Testis (tissue), 3 donors: ENCODE data around the gene MET. TPM values are rescaled to one million over a fixed set of nuclear protein-coding genes. Genes with fewer than 3 reads are reported as not detected.
"Not testable (repeated sequence)": the region's sequence is repeated elsewhere in the genome, so short reads cannot be mapped to it uniquely, and the experiment has no call there.

Experiments used
- DNase-seq: peaks from one replicate; pipeline ENCODE4 v3.0.0-alpha.2; 2019
- H3K27ac ChIP-seq, 2 donors: fragments of 200-600 bp; sonication (generic); one replicate each; pipeline ENCODE4 v1.5.1; 2019
- H3K27me3 ChIP-seq: fragments of 200-600 bp; sonication (generic); one replicate; pipeline ENCODE4 v1.5.1; 2019
- H3K36me3 ChIP-seq: fragments of 200-600 bp; sonication (generic); one replicate; pipeline ENCODE4 v1.5.1; 2017; ENCODE audit warnings: low read depth; ENCODE audit errors: missing control alignments
- H3K4me1 ChIP-seq: fragments of 200-600 bp; sonication (generic); one replicate; pipeline ENCODE4 v1.5.1; 2019
- H3K4me3 ChIP-seq, 2 donors: fragments of 200-600 bp; sonication (generic); one replicate each; pipeline ENCODE4 v1.5.1; 2017 to 2019
- H3K9me3 ChIP-seq: fragments of 200-600 bp; sonication (generic); one replicate; pipeline ENCODE4 v1.5.1; 2017
- POLR2A ChIP-seq: fragments of 450-650 bp; IDR thresholded peaks from one replicate; pipeline ENCODE4 v1.6.1; 2017; ENCODE audit warnings: antibody characterized with exemption, mild to moderate bottlenecking, moderate library complexity
- WGBS, 2 donors: methylation state at CpG; one replicate each; pipeline ENCODE4 v1.1.5; 2018; 5-methylcytosine and 5-hydroxymethylcytosine counted together
- intact Hi-C: fragments of 100-400 bp; cut with DNase I; formaldehyde crosslinking; loops from one replicate; pipeline ENCODE4 v1.15.1; 2023; ENCODE audit warnings: low total_unique reads
- polyA plus RNA-seq: library from polyadenylated mRNA; stranded (reverse); fragments of 350-450 nt; fragmentation: Illumina TruSeq; extraction: RNeasy Lipid Tissue Mini Kit (QIAGEN cat#74804); gene quantifications from one replicate; pipeline ENCODE4 v1.2.3, GENCODE V29; 2014; ENCODE audit warnings: low read depth, low replicate concordance; ENCODE audit not compliant: insufficient read depth
- total RNA-seq, 2 donors: library from RNA; depleted of rRNA; stranded (reverse); fragments of >200 nt; gene quantifications; one replicate each; pipeline ENCODE4 v1.2.3, GENCODE V29; 2016
- TF ChIP-seq, protein P1 (sequence below), 3 experiments: fragments of 450-650 bp in 2 of 3; fragments of 200-600 bp in 1 of 3; sonication (generic) in 1 of 3; IDR thresholded peaks; one replicate each; pipeline ENCODE4 v1.5.1; 2016 to 2019; ENCODE audit warnings: antibody characterized with exemption in 3 of 3, mild to moderate bottlenecking in 2 of 3, moderate library complexity in 1 of 3

MET gene
- total and polyA plus RNA-seq, 3 donors from 2014 or later, result 2.0 to 3.9 (median 3.2) TPM

DNA sequence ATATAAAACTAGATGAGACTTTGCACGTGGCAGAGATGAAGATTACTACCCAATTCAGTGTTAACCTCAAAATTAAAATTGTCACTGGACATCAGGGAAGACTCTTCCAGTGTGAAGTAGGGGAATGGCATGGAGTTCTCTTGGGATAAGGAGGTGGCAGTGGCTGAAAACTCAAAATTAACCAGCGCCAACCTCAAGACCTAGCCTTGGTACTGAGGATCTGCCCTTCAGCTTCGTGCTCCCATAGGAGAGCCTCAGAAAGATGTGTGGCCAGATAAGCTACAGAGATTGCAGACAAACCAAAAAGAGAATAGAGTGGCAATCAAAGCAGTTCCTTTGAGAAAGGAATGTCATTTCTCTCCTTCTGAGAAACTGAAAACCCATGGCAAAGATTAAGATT is 143.0 kb downstream of the MET start:
- Histone ChIP-seq H3K27me3 (no peaks in the 10 kb centered on the region), H3K36me3 (no peaks in the 10 kb centered on the region), H3K4me1 (no peaks in the 10 kb centered on the region), H3K4me3 (no peak overlapping the region), H3K9me3 (no peaks in the 10 kb centered on the region), H3K27ac (no peak overlapping the region)
- WGBS, 2 donors, result 79 to 80% methylated on average over 3 of the region's 3 CpGs
- TF ChIP-seq, protein P1, sequence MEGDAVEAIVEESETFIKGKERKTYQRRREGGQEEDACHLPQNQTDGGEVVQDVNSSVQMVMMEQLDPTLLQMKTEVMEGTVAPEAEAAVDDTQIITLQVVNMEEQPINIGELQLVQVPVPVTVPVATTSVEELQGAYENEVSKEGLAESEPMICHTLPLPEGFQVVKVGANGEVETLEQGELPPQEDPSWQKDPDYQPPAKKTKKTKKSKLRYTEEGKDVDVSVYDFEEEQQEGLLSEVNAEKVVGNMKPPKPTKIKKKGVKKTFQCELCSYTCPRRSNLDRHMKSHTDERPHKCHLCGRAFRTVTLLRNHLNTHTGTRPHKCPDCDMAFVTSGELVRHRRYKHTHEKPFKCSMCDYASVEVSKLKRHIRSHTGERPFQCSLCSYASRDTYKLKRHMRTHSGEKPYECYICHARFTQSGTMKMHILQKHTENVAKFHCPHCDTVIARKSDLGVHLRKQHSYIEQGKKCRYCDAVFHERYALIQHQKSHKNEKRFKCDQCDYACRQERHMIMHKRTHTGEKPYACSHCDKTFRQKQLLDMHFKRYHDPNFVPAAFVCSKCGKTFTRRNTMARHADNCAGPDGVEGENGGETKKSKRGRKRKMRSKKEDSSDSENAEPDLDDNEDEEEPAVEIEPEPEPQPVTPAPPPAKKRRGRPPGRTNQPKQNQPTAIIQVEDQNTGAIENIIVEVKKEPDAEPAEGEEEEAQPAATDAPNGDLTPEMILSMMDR (IDR thresholded peaks at IDR 0.05), result no peak
- TF ChIP-seq POLR2A, result no peak
- intact Hi-C loops, result no loop called here
- no peak for DNase-seq

DNA sequence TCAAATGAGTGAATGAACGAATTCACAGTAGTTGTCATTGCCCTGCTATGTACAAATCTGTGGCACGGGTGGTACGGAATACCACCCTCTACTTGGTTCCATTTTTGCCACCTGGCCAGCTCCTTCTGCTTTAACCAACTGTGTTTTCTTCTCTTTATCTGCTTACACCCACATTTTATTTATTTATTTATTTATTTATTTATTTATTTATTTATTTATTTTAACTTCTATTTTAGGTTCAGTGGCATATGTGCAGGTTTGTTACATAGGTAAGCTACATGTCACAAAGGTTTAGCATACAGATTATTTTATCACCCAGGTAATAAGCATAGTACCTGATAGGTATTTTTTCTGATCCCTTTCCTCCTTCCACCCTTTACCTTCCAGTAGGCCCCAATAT is 148.2 kb downstream of the MET start:
- H3K9me3 ChIP-seq, result no peaks in the 10 kb centered on the region
- TF ChIP-seq, protein P1 (IDR thresholded peaks at IDR 0.05), result no peak
- no peak for TF ChIP-seq POLR2A
- H3K4me3 ChIP-seq, result no peak overlapping the region
- H3K27me3 ChIP-seq, result no peaks in the 10 kb centered on the region
- H3K36me3 ChIP-seq, result no peaks in the 10 kb centered on the region
- DNase-seq, result no peak
- WGBS, 2 donors, result 94 to 100% methylated on average over 3 of the region's 3 CpGs
- intact Hi-C loops, result no loop called here
- H3K27ac ChIP-seq, result no peak overlapping the region
- H3K4me1 ChIP-seq, result no peaks in the 10 kb centered on the region

DNA sequence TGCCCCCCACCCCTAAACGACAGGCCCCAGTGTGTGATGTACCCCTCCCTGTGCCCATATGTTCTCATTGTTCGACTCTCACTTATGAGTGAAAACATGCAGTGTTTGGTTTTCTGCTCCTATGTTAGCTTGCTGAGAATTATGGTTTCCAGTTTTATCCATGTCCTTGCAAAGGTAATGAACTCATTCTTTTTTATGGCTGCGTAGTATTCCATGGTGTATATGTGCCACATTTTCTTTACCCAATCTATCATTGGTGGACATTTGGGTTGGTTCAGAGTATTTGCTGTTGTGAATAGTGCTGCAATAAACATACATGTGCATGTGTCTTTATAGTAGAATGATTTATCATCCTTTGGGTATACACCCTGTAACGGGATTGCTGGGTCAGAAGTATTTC is 149.7 kb downstream of the MET start:
- intact Hi-C loops, H3K36me3 ChIP-seq, DNase-seq, H3K4me1 ChIP-seq, H3K27me3 ChIP-seq, H3K4me3 ChIP-seq, H3K9me3 ChIP-seq, H3K27ac ChIP-seq: not testable (repeated sequence)
- 91 to 95% methylated on average over 4 of the region's 4 CpGs for WGBS, 2 donors

DNA sequence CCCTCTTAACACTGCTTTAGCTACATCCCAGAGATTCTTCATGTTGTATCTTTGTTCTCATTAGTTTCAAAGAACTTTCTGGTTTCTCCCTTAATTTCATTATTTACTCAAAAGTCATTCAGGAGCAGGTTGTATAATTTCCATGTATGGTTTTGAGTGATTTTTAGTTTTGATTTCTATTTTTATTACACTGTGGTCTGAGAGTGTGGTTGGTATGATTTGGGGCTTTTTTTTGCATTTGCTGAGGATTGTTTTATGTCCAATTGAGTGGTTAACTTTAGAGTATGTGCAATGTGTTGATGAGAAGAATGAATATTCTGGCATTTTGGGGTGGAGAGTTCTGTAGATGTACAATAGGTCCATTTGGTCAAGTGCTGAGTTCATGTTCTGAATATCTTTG is 152.5 kb downstream of the MET start:
- no peaks in the 10 kb centered on the region for H3K9me3 ChIP-seq
- H3K4me1 ChIP-seq, result no peaks in the 10 kb centered on the region
- no peak overlapping the region for H3K27ac ChIP-seq
- H3K36me3 ChIP-seq, result no peaks in the 10 kb centered on the region
- intact Hi-C loops, result no loop called here
- DNase-seq, result no peak
- TF ChIP-seq POLR2A, result no peak
- TF ChIP-seq, protein P1 (IDR thresholded peaks at IDR 0.05), result no peak
- no peaks in the 10 kb centered on the region for H3K27me3 ChIP-seq
- no peak overlapping the region for H3K4me3 ChIP-seq

DNA sequence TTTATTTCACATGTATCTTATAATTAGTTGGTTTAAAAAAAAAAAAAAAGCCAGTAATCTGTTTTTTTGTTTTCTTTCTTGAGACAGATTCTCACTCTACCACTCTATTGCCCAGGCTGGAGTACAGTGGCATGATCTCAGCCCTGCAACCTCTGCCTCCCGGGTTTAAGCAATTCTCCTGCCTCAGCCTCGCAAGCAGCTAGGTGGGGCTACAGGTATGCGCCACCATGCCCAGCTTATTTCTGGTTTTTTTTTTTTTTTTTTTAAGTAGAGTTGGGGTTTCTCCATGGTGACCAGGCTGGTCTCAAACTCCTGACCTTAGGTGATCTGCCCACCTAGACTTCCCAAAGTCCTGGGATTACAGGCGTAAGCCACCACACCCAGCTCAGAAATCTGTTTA is 156.3 kb downstream of the MET start:
- H3K27me3 ChIP-seq, result no peaks in the 10 kb centered on the region
- no peak overlapping the region for H3K4me3 ChIP-seq
- H3K27ac ChIP-seq, result no peak overlapping the region
- H3K9me3 ChIP-seq, result no peaks in the 10 kb centered on the region
- intact Hi-C loops, result no loop called here
- no peaks in the 10 kb centered on the region for H3K36me3 ChIP-seq
- no peak for TF ChIP-seq POLR2A
- TF ChIP-seq, protein P1 (IDR thresholded peaks at IDR 0.05), result no peak
- H3K4me1 ChIP-seq, result no peaks in the 10 kb centered on the region
- no peak for DNase-seq
- WGBS, 2 donors, result 93 to 95% methylated on average over 4 of the region's 4 CpGs
